LNCAP (cell line): ENCODE results near the gene BBC3.

Source experiments
- CTCF ChIP-seq: fragments of 450-650 bp; IDR thresholded peaks from 2 replicates; pipeline ENCODE4 v1.5.1; 2017; ENCODE audit warnings: mild to moderate bottlenecking

The BBC3 gene

GRCh38 chr19:47272448-47273312 lies 41.7 kb upstream of the BBC3 start:
- no peak for TF ChIP-seq CTCF

- TF ChIP-seq CTCF: no peak
These were observed 41.0 kb upstream of the BBC3 start for GRCh38 chr19:47271949-47272348.

GRCh38 chr19:47270408-47270807 lies 39.4 kb upstream of the BBC3 start:
- no peak for TF ChIP-seq CTCF

GRCh38 chr19:47269596-47269995 lies 38.6 kb upstream of the BBC3 start:
- no peak for TF ChIP-seq CTCF

- no peak for TF ChIP-seq CTCF
These were observed 37.0 kb upstream of the BBC3 start for GRCh38 chr19:47268028-47268427.

- no peak for TF ChIP-seq CTCF
These were observed 36.4 kb upstream of the BBC3 start for GRCh38 chr19:47267350-47267759.

- no peak for TF ChIP-seq CTCF
These were observed 35.5 kb upstream of the BBC3 start for GRCh38 chr19:47266401-47266941.
